HG03025 (cell line): Measurements from ENCODE around the gene TRAFD1.

ENCODE experiments used
- ATAC-seq: cut with Tn5 transposase; IDR thresholded peaks from one replicate; pipeline ENCODE4 v1.9.1; 2021; ENCODE audit warnings: mild to moderate bottlenecking, moderate library complexity; ENCODE audit not compliant: unreplicated experiment, low FRiP score

The TRAFD1 gene

GRCh38 chr12:112196196-112196875, 71.0 kb downstream of the TRAFD1 start:
- ATAC-seq, result no peak

GRCh38 chr12:112198120-112198733, 72.9 kb downstream of the TRAFD1 start:
- ATAC-seq, result no peak

- ATAC-seq, result no peak
Measured at GRCh38 chr12:112199136-112199535, 73.8 kb downstream of the TRAFD1 start.
